HEK293T (cell line): ENCODE measurements around the gene STN1.
A peak's percentile ranks its signal among the peaks of the same experiment; 100 is the strongest.

Source experiments
- CTCF ChIA-PET: fragments of 350-600 bp; formaldehyde crosslinking; extraction: SDS; loops from one replicate; lab custom pipeline; 2021; ENCODE audit warnings: antibody characterized with exemption, inconsistent platforms; lab: Yijun Ruan, JAX
- POLR2A ChIA-PET: fragments of 350-600 bp; formaldehyde crosslinking; extraction: SDS; loops from one replicate; lab custom pipeline; 2020; ENCODE audit warnings: antibody characterized with exemption, inconsistent platforms; lab: Yijun Ruan, JAX
- DNase-seq: peaks from one replicate; pipeline ENCODE4 v3.0.0; 2012; ENCODE audit warnings: mixed read lengths; ENCODE audit errors: extremely low spot score
- ARNT ChIP-seq: fragments of 450-650 bp; IDR thresholded peaks from 2 replicates; pipeline ENCODE4 v1.6.1; 2017; ENCODE audit warnings: mild to moderate bottlenecking
- BHLHE40 ChIP-seq: fragments of 450-650 bp; IDR thresholded peaks from 2 replicates; pipeline ENCODE4 v1.6.1; 2016; ENCODE audit warnings: mild to moderate bottlenecking, moderate library complexity, borderline replicate concordance
- CTBP1 ChIP-seq: fragments of 450-650 bp; IDR thresholded peaks from 2 replicates; pipeline ENCODE4 v1.6.1; 2016; ENCODE audit warnings: borderline replicate concordance
- ELF4 ChIP-seq: fragments of 450-650 bp; IDR thresholded peaks from 2 replicates; pipeline ENCODE4 v1.6.1; 2017; ENCODE audit warnings: antibody characterized with exemption
- FOXA1 ChIP-seq: fragments of 450-650 bp; IDR thresholded peaks from 2 replicates; pipeline ENCODE4 v1.6.1; 2016; ENCODE audit warnings: mild to moderate bottlenecking
- FOXK2 ChIP-seq: fragments of 450-650 bp; IDR thresholded peaks from 2 replicates; pipeline ENCODE4 v1.6.1; 2016; ENCODE audit warnings: mild to moderate bottlenecking
- FOXM1 ChIP-seq: fragments of 450-650 bp; IDR thresholded peaks from 2 replicates; pipeline ENCODE4 v1.6.1; 2017; ENCODE audit warnings: mild to moderate bottlenecking, borderline replicate concordance
- HDGF ChIP-seq: fragments of 450-650 bp; IDR thresholded peaks from 2 replicates; pipeline ENCODE4 v1.6.1; 2017; ENCODE audit warnings: antibody characterized with exemption, borderline replicate concordance
- L3MBTL2 ChIP-seq: fragments of 450-650 bp; conservative IDR thresholded peaks from 2 replicates; pipeline ENCODE4 v1.6.1; 2016; ENCODE audit warnings: mild to moderate bottlenecking
- LEF1 ChIP-seq: fragments of 450-650 bp; IDR thresholded peaks from 2 replicates; pipeline ENCODE4 v1.6.1; 2017; ENCODE audit warnings: mild to moderate bottlenecking, borderline replicate concordance
- NFRKB ChIP-seq: fragments of 450-650 bp; IDR thresholded peaks from 2 replicates; pipeline ENCODE4 v1.6.1; 2016; ENCODE audit warnings: mild to moderate bottlenecking, moderate library complexity
- SP1 ChIP-seq: fragments of 450-650 bp; IDR thresholded peaks from 2 replicates; pipeline ENCODE4 v1.6.1; 2017
- SUZ12 ChIP-seq: fragments of 450-650 bp; IDR thresholded peaks from 2 replicates; pipeline ENCODE4 v1.6.1; 2016; ENCODE audit warnings: mild to moderate bottlenecking
- TARDBP ChIP-seq: fragments of 450-650 bp; IDR thresholded peaks from 2 replicates; pipeline ENCODE4 v1.6.1; 2016
- ZNF384 ChIP-seq: fragments of 450-650 bp; IDR thresholded peaks from 2 replicates; pipeline ENCODE4 v1.6.1; 2016
- TF ChIP-seq, protein P1 (sequence below): fragments of 450-650 bp; IDR thresholded peaks from 2 replicates; pipeline ENCODE4 v1.6.1; 2016

STN1 gene

DNA sequence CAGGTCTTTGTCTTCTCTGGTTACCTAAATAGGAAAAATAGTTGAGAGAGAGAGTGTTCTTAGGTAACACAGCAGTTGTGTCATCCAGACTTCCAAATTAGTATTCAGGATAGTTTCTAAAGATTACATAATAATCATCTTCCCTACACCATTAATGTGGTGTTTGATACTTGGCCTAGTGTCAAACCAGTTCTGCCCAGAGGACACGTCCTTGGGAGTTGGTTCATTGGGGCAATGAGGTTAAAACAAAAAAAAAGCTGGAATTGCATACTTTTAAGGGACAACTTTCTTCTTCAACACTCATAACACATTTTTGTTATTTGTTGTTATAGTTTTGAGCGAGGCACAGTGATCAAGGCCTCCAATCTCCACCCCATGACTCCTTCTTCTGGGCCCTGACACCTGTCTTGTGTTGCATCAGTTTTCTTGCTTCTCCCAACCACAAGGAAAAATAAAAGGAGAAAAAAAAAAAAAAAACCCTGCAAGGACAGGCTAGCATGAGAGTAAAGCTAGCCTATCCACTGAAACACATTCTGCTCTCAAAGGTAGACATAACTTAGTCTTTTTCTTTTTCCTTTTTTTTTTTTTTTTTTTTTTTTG lies 28.8 kb downstream of the STN1 start:
- CTCF ChIA-PET = interaction anchor here (0.6 to 0.7 kb wide), 3 partner anchors 31 to 233 kb away, joined by 3 to 5 read pairs (median 3); partner anchors contain the start of gene SFR1
- DNase-seq = no peak
- TF ChIP-seq SP1 = no peak
- POLR2A ChIA-PET = interaction anchor here (1.3 kb wide), 1 partner anchor 233 kb away, joined by 3 read pairs; the partner anchor contains the start of gene SFR1

DNA sequence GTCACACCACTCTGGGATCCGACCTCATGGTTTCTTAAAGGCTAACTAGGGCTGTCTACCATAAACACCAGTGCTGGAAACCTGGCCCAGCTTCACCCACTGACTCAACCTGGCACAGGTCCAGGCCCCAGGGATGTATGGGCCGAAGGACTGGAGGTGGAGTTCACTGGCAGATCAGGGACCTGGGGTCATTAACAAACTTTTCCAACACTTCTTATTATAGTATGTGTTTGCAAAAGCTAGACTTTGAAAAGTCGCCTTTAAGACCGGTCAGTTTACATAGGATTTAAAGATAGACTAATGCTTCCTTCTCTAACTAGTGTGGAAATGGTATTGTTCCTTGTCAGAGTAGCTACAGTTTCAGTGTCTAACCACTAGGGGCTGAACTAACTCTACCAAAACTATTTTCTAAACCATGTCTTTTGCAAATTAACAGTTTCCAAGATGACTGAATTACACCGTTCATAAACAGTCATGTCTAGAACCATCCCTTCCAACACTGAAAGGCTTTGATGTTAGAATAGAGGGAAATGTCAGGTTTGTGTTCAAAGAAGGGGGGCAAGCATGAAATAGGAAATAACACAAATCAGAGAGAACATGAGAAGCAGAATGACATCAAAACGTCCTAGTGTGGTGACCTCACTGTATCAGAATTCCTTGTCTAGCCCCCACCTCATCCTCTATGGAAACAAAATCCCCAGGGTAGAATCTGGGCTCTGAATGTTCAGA lies 29.7 kb downstream of the STN1 start:
- DNase-seq = peak; percentile 69
- TF ChIP-seq CTBP1 (no peak), ZNF384 (no peak), L3MBTL2 (no peak), HDGF (no peak), FOXM1 (no peak), LEF1 (no peak), TARDBP (no peak), FOXK2 (no peak), FOXA1 (no peak), SP1 (no peak), ELF4 (no peak), NFRKB (no peak), ARNT (no peak), BHLHE40 (no peak)
- TF ChIP-seq, protein P1, sequence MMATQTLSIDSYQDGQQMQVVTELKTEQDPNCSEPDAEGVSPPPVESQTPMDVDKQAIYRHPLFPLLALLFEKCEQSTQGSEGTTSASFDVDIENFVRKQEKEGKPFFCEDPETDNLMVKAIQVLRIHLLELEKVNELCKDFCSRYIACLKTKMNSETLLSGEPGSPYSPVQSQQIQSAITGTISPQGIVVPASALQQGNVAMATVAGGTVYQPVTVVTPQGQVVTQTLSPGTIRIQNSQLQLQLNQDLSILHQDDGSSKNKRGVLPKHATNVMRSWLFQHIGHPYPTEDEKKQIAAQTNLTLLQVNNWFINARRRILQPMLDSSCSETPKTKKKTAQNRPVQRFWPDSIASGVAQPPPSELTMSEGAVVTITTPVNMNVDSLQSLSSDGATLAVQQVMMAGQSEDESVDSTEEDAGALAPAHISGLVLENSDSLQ = no peak
- POLR2A ChIA-PET = interaction anchor here (1.4 kb wide), 1 partner anchor 233 kb away, joined by 6 read pairs; the partner anchor contains the start of gene SFR1
- CTCF ChIA-PET = interaction anchor here (0.6 to 1.6 kb wide), 14 partner anchors 8 to 388 kb away, joined by 3 to 6 read pairs (median 4); partner anchors contain the start of gene SFR1

DNA sequence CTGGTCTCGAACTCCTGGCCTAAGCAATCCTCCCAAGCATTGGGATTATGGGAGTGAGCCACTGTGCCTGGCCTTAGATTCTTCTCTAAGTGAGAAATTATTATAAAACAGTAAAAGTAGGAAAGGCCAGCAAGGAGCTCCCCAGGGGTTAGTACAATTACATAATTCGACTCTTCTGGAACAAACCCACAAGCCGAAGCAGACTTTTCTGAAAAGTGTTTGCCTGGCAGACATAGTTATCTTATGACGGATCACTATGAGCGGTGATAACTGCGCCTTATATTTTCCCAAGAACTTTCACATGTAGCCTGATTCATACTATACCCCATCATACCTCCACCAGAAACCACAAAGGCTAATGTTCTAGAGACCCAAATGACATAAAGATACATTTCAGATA lies 32.4 kb downstream of the STN1 start:
- DNase-seq = no peak
- TF ChIP-seq ARNT (no peak), TARDBP (no peak), SP1 (no peak), SUZ12 (no peak), FOXA1 (no peak), ZNF384 (no peak), FOXM1 (no peak), LEF1 (no peak), NFRKB (no peak)
- TF ChIP-seq, protein P1 = no peak
- ChIA-PET CTCF (interaction anchor here (0.6 to 2.7 kb wide), 7 partner anchors 165 to 680 kb away, joined by 3 to 18 read pairs (median 4); partner anchors contain the start of gene SFR1), POLR2A (no interaction called here)

DNA sequence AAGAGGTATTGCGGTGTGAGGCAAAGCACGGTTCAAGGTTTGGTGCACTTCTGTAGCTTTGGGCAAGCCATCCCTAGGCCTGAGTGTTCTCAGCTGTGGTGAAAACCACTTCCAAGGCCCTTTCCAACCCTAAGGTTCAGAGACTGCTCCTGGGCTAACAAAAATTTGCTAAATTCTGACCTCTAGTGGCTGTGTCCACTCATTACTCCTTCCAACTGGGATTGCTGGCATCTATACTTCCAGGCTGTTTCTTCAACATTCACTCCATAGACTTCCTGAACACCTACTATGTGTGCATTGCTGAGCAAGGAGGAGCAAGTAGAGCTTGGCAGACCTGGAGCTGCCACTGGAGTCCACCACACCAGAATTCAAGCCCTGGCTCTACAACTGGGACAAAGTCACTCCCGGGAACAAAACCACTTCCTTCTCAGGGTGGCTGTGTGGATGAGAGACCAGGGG lies 33.3 kb downstream of the STN1 start:
- TF ChIP-seq FOXA1 (no peak), LEF1 (no peak), ARNT (no peak), CTBP1 (no peak), HDGF (no peak), FOXM1 (no peak), SUZ12 (no peak)
- ChIA-PET CTCF (interaction anchor here (0.6 to 2.7 kb wide), 7 partner anchors 9 to 241 kb away, joined by 3 to 18 read pairs (median 4); no protein-coding TSS in a partner anchor), POLR2A (no interaction called here)
- DNase-seq = peak; percentile 81

DNA sequence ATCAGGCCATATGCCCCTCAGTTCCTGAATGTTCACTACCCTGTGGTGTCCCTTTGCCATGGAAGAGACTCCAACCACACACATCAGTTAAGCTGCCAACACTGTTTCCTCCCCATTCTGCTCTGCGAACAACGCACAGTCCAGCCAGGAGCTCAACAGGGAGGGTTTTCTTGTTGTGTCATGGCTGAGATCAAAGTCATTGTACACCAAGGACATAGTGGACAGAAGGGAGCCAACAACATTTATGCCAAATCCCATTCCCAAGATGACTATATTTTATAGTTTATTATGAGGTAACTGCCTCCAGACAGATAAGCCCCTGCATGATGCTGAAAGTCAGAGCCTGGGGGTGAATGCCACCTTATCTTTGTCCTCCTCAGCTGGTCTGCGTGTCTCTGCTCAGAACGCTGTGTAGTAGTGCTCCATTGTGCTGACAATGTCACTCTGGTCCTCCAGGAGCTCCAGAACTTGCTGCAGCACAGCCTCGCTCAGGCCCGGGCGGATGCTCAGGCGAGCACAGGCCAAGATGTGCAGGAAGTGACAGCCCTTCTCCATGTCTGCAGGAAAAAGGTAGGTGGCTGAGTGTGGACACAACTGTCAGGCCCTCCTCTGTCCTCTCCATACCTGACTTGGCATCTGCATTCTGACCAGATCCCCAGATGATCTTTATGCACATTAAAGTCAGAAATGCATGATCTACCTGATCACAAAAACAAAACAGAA lies 35.5 kb downstream of the STN1 start:
- ChIA-PET CTCF (no interaction called here), POLR2A (no interaction called here)
- no peak for TF ChIP-seq FOXA1
- no peak for TF ChIP-seq LEF1
- no peak for TF ChIP-seq TARDBP
- no peak for TF ChIP-seq ZNF384
- TF ChIP-seq FOXM1 = no peak
- TF ChIP-seq SP1 = no peak
- TF ChIP-seq L3MBTL2 = no peak
- TF ChIP-seq FOXK2 = no peak
- TF ChIP-seq HDGF = no peak
- TF ChIP-seq ARNT = no peak
- TF ChIP-seq BHLHE40 = no peak
- no peak for TF ChIP-seq NFRKB
- no peak for TF ChIP-seq SUZ12

More for the DNA sequence above, 35.5 kb downstream of the STN1 start:
- DNase-seq = no peak
